Fibroblast of gingiva (primary cell): ENCODE data around the gene PARP12.

Experiments used
- DNase-seq: peaks from one replicate; pipeline ENCODE4 v3.0.0-alpha.2; 2011; ENCODE audit warnings: low read depth

The PARP12 gene

GRCh38 chr7:140059273-140060242 lies 3.2 kb downstream of the PARP12 start:
- peak; percentile 24 for DNase-seq

GRCh38 chr7:140058517-140058916 lies 4.2 kb downstream of the PARP12 start:
- no peak for DNase-seq

GRCh38 chr7:140057143-140057535 lies 5.6 kb downstream of the PARP12 start:
- no peak for DNase-seq

GRCh38 chr7:140056431-140057142 lies 6.2 kb downstream of the PARP12 start:
- DNase-seq = no peak

- no peak for DNase-seq
Observed at GRCh38 chr7:140055833-140056232, 6.9 kb downstream of the PARP12 start.

- DNase-seq = no peak
Observed at GRCh38 chr7:140054751-140055150, 8.0 kb downstream of the PARP12 start.

GRCh38 chr7:140053812-140054539 lies 8.8 kb downstream of the PARP12 start:
- DNase-seq = no peak

- DNase-seq = no peak
Observed at GRCh38 chr7:140051820-140052219, 10.9 kb downstream of the PARP12 start.

GRCh38 chr7:140050100-140050499 lies 12.7 kb downstream of the PARP12 start:
- DNase-seq = no peak

- DNase-seq = no peak
Observed at GRCh38 chr7:140049339-140050024, 13.3 kb downstream of the PARP12 start.

GRCh38 chr7:140048989-140049338 lies 13.8 kb downstream of the PARP12 start:
- no peak for DNase-seq

GRCh38 chr7:140048138-140048537 lies 14.6 kb downstream of the PARP12 start:
- DNase-seq = no peak

GRCh38 chr7:140047197-140047596 lies 15.6 kb downstream of the PARP12 start:
- DNase-seq = no peak

- no peak for DNase-seq
Observed at GRCh38 chr7:140045697-140046096, 17.1 kb downstream of the PARP12 start.

- no peak for DNase-seq
Observed at GRCh38 chr7:140044251-140044650, 18.5 kb downstream of the PARP12 start.

- DNase-seq = no peak
Observed at GRCh38 chr7:140042386-140042670, 20.4 kb downstream of the PARP12 start.

- no peak for DNase-seq
Observed at GRCh38 chr7:140041659-140042385, 20.9 kb downstream of the PARP12 start.

GRCh38 chr7:140039896-140040295 lies 22.9 kb downstream of the PARP12 start:
- DNase-seq = no peak

GRCh38 chr7:140039066-140039465 lies 23.7 kb downstream of the PARP12 start:
- DNase-seq = no peak

- DNase-seq = no peak
Observed at GRCh38 chr7:140036224-140036962, 26.4 kb downstream of the PARP12 start.
